ENCODE measurements around the gene SNAI1. TPM values are rescaled to one million over a fixed set of nuclear protein-coding genes. Genes with fewer than 3 reads are reported as not detected.
"Not testable (repeated sequence)": the region's sequence is repeated elsewhere in the genome, so short reads cannot be mapped to it uniquely, and the experiment has no call there.

Gene SNAI1
- total RNA-seq, 4 donors from 2014 or later = 8.2 to 14.1 (median 9.9) TPM

- no peaks in the 10 kb centered on the region for H3K27me3 ChIP-seq
- TF ChIP-seq CTCF (IDR thresholded peaks at IDR 0.05) (no peak), POLR2A (IDR thresholded peaks at IDR 0.05) (no peak)
- no peak for DNase-seq
- intact Hi-C loops (cut with DNase I) = no loop called here
- peaks cover 0 to 2% of the 10 kb centered on the region in 2 donors for H3K4me1 ChIP-seq
- H3K4me3 ChIP-seq (replicated peaks in 1 of 3) = no peak overlapping the region
- no peaks in the 10 kb centered on the region for H3K9me3 ChIP-seq
- H3K36me3 ChIP-seq = peaks cover 64 to 66% of the 10 kb centered on the region in 2 donors
- WGBS, 2 donors = 93 to 95% methylated on average over 10 of the region's 10 CpGs
- H3K27ac ChIP-seq = no peak overlapping the region
Observed at GRCh38 chr20:49945701-49946477, 36.9 kb upstream of the SNAI1 start.

- DNase-seq = no peak
- no peak overlapping the region for H3K27ac ChIP-seq
- TF ChIP-seq CTCF (IDR thresholded peaks at IDR 0.05) (no peak), POLR2A (IDR thresholded peaks at IDR 0.05) (no peak)
- H3K36me3 ChIP-seq = peaks cover 67 to 82% of the 10 kb centered on the region in 2 donors
- WGBS, 2 donors = 92 to 95% methylated on average over 3 of the region's 3 CpGs
- intact Hi-C loops (cut with DNase I) = no loop called here
- no peak overlapping the region for H3K4me3 ChIP-seq (replicated peaks in 1 of 3)
- no peaks in the 10 kb centered on the region for H3K9me3 ChIP-seq
- H3K27me3 ChIP-seq = no peaks in the 10 kb centered on the region
- H3K4me1 ChIP-seq = no peaks in the 10 kb centered on the region
Observed at GRCh38 chr20:49948178-49948577, 34.6 kb upstream of the SNAI1 start.

GRCh38 chr20:49948809-49949507 is 33.8 kb upstream of the SNAI1 start:
- H3K9me3 ChIP-seq = no peaks in the 10 kb centered on the region
- 94 to 95% methylated on average over 11 of the region's 11 CpGs for WGBS, 2 donors
- intact Hi-C loops (cut with DNase I) = no loop called here
- H3K4me3 ChIP-seq (replicated peaks in 1 of 3) = no peak overlapping the region
- peaks cover 73 to 90% of the 10 kb centered on the region in 2 donors for H3K36me3 ChIP-seq
- no peak for TF ChIP-seq CTCF (IDR thresholded peaks at IDR 0.05)
- no peak for TF ChIP-seq POLR2A (IDR thresholded peaks at IDR 0.05)
- H3K27ac ChIP-seq = no peak overlapping the region
- H3K4me1 ChIP-seq = no peaks in the 10 kb centered on the region
- no peak for DNase-seq
- no peaks in the 10 kb centered on the region for H3K27me3 ChIP-seq

GRCh38 chr20:49951151-49951550 is 31.6 kb upstream of the SNAI1 start:
- TF ChIP-seq CTCF (IDR thresholded peaks at IDR 0.05) (no peak), POLR2A (IDR thresholded peaks at IDR 0.05) (no peak)
- Histone ChIP-seq H3K27ac (no peak overlapping the region), H3K27me3 (no peaks in the 10 kb centered on the region), H3K4me3 (replicated peaks in 1 of 3) (no peak overlapping the region), H3K9me3 (no peaks in the 10 kb centered on the region), H3K36me3 (peaks cover 67 to 75% of the 10 kb centered on the region in 2 donors), H3K4me1 (no peaks in the 10 kb centered on the region)
- intact Hi-C loops (cut with DNase I) = no loop called here
- no peak for DNase-seq
- WGBS, 2 donors = 89 to 96% methylated on average over 4 of the region's 4 CpGs

- 93 to 94% methylated on average over 3 of the region's 3 CpGs for WGBS, 2 donors
- Histone ChIP-seq H3K27ac (no peak overlapping the region), H3K9me3 (no peaks in the 10 kb centered on the region), H3K27me3 (no peaks in the 10 kb centered on the region), H3K36me3 (peaks cover 33 to 45% of the 10 kb centered on the region in 2 donors), H3K4me3 (replicated peaks in 1 of 3) (no peak overlapping the region), H3K4me1 (no peaks in the 10 kb centered on the region)
- intact Hi-C loops (cut with DNase I) = no loop called here
- TF ChIP-seq CTCF (IDR thresholded peaks at IDR 0.05) (no peak), POLR2A (IDR thresholded peaks at IDR 0.05) (no peak)
- no peak for DNase-seq
Observed at GRCh38 chr20:49955167-49955566, 27.6 kb upstream of the SNAI1 start.

GRCh38 chr20:49955830-49956396 is 26.9 kb upstream of the SNAI1 start:
- H3K9me3 ChIP-seq; H3K4me1 ChIP-seq; DNase-seq; H3K4me3 ChIP-seq (replicated peaks in 1 of 3); H3K27ac ChIP-seq; intact Hi-C loops (cut with DNase I); H3K27me3 ChIP-seq: not testable (repeated sequence)
- WGBS, 2 donors = 92 to 95% methylated on average over 12 of the region's 12 CpGs
- H3K36me3 ChIP-seq = peaks cover 26 to 37% of the 10 kb centered on the region in 2 donors
